Psoas muscle (tissue), 8 donors: ENCODE results near the gene PPP1R2. TPM values are rescaled to one million over a fixed set of nuclear protein-coding genes. Genes with fewer than 3 reads are reported as not detected.

Source experiments
- ATAC-seq, 4 donors: fragments of 200-7000 bp; cut with Tn5 transposase; one replicate each; pipeline ENCODE4 v1.9.1; 2020; ENCODE audit warnings: moderate library complexity in 3 of 4, mild to moderate bottlenecking in 2 of 4
- DNase-seq, 2 donors: peaks; one replicate each; pipeline ENCODE4 v3.0.0-alpha.2; 2020
- H3K27ac ChIP-seq: fragments of 200-600 bp; one replicate; pipeline ENCODE4 v1.8.0; 2022
- H3K27me3 ChIP-seq, 3 donors: fragments of 200-600 bp in 1 of 3; one replicate each; pipeline versions ENCODE4 v1.6.1 to v1.8.0; 2013 to 2022; ENCODE audit warnings: low read length in 2 of 3, mild to moderate bottlenecking in 2 of 3, moderate library complexity in 1 of 3; ENCODE audit not compliant: insufficient read depth in 3 of 3
- H3K36me3 ChIP-seq, 2 donors: fragments of 200-600 bp in 1 of 2; one replicate each; pipeline versions ENCODE4 v1.6.1 to v1.8.0; 2013 to 2022; ENCODE audit warnings: low read depth in 1 of 2, mild to moderate bottlenecking in 1 of 2, moderate library complexity in 1 of 2; ENCODE audit not compliant: insufficient read depth in 1 of 2
- H3K4me1 ChIP-seq: fragments of 200-600 bp; one replicate; pipeline ENCODE4 v1.8.0; 2022
- H3K4me3 ChIP-seq: fragments of 200-600 bp; one replicate; pipeline ENCODE4 v1.8.0; 2022; ENCODE audit warnings: mild to moderate bottlenecking
- H3K9me3 ChIP-seq: fragments of 200-600 bp; one replicate; pipeline ENCODE4 v1.8.0; 2022
- CTCF ChIP-seq: fragments of 200-600 bp; IDR thresholded peaks from one replicate; pipeline ENCODE4 v1.8.0; 2022; ENCODE audit warnings: antibody characterized with exemption
- WGBS, 3 donors: extraction: QIAGEN DNeasy Blood & Tissue Kit; methylation state at CpG; one replicate each; pipeline versions ENCODE4 v1.1.6 to v1.1.7; 2013; 5-methylcytosine and 5-hydroxymethylcytosine counted together
- intact Hi-C, 2 donors: fragments of 100-400 bp; cut with DNase I; formaldehyde crosslinking; loops; one replicate each; pipeline versions ENCODE4 v1.11.0 to v1.14.2; 2022
- polyA plus RNA-seq, 3 donors: library from polyadenylated mRNA; stranded (reverse); fragments of 200-250 nt; gene quantifications; one replicate each; pipeline ENCODE4 v1.2.3, GENCODE V29; 2013
- total RNA-seq, 4 donors: library from RNA; stranded (reverse); fragmentation: NEBNext Ultra II Directional in 2 of 4; extraction: Animal tissue kit (Norgen Biotek cat#: 25700) in 2 of 4; gene quantifications; one replicate each; pipeline versions ENCODE4 v1.2.1 to v1.2.4, GENCODE V29; 2021 to 2023
- donor health status: healthy with polysubstance abuse.
- donor health status: DM: no; HTN: no; CAD: no; lungs with moderate emphysema.
- donor health status: Bipolar disorder and iron deficiency.
- donor health status: healthy.
- donor health status: DM: yes; HTN: yes; CAD: no.
- donor health status: DM: no; HTN: no; CAD: no.
- donor health status: DM: no; HTN: no; CAD: no.
- donor health status: DM: yes; HTN: yes; CAD: no.

Gene PPP1R2
- total and polyA plus RNA-seq, 7 donors, result 45.0 to 152 (median 81.9) TPM

GRCh38 chr3:195580744-195581443 is 37.8 kb upstream of the PPP1R2 start:
- intact Hi-C loops, result no loop called here
- WGBS, 3 donors, result 40 to 53% (median 45%) methylated on average over 6 of the region's 6 CpGs
- Histone ChIP-seq H3K9me3 (no peaks in the 10 kb centered on the region), H3K27me3 (no peaks in the 10 kb centered on the region), H3K4me1 (peaks cover 27% of the 10 kb centered on the region), H3K36me3 (no peaks in the 10 kb centered on the region), H3K27ac (peak overlapping the region; percentile 19), H3K4me3 (peak overlapping the region; percentile 56)
- no peak for TF ChIP-seq CTCF
- DNase-seq, result no peak
- ATAC-seq, result peak in 3 of 4 donors; percentile 54 to 75 (median 67)

DNA sequence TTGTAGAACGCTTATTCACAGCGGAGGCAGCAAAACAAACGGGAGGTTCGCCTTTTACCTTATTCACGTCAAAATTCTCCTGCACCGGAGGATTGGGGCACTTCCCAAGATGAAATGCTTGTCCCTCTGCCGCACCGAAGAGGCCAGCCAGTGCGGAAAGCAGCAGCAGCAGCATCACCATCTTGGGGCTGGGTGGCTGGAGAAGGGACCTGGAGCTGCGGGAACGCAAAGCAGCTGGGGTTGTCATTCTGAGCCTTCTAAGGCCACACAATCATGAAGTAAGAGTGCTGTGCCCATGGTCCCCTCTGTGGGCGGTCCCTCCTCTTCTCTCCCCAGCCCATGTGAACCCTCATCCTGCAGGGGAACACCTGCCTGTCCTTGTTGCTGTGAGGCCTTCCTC is 36.2 kb upstream of the PPP1R2 start:
- H3K9me3 ChIP-seq, result no peaks in the 10 kb centered on the region
- no peaks in the 10 kb centered on the region for H3K36me3 ChIP-seq
- DNase-seq, result no peak
- H3K4me1 ChIP-seq, result peaks cover 24% of the 10 kb centered on the region
- intact Hi-C loops, result no loop called here
- no peak overlapping the region for H3K4me3 ChIP-seq
- no peak for TF ChIP-seq CTCF
- H3K27ac ChIP-seq, result no peak overlapping the region
- ATAC-seq, result no peak
- H3K27me3 ChIP-seq, result no peaks in the 10 kb centered on the region
- 90 to 93% (median 92%) methylated on average over 12 of the region's 12 CpGs for WGBS, 3 donors

- intact Hi-C loops, result no loop called here
- WGBS, 3 donors, result 85 to 92% (median 87%) methylated on average over 6 of the region's 6 CpGs
- H3K36me3 ChIP-seq, result peaks cover 0 to 2% of the 10 kb centered on the region in 2 donors
- H3K4me3 ChIP-seq, result no peak overlapping the region
- no peaks in the 10 kb centered on the region for H3K27me3 ChIP-seq
- no peaks in the 10 kb centered on the region for H3K9me3 ChIP-seq
- H3K27ac ChIP-seq, result no peak overlapping the region
- DNase-seq (no peak), ATAC-seq (no peak)
- peaks cover 29% of the 10 kb centered on the region for H3K4me1 ChIP-seq
- TF ChIP-seq CTCF, result no peak
These were observed 35.4 kb upstream of the PPP1R2 start for GRCh38 chr3:195578565-195578964.

DNA sequence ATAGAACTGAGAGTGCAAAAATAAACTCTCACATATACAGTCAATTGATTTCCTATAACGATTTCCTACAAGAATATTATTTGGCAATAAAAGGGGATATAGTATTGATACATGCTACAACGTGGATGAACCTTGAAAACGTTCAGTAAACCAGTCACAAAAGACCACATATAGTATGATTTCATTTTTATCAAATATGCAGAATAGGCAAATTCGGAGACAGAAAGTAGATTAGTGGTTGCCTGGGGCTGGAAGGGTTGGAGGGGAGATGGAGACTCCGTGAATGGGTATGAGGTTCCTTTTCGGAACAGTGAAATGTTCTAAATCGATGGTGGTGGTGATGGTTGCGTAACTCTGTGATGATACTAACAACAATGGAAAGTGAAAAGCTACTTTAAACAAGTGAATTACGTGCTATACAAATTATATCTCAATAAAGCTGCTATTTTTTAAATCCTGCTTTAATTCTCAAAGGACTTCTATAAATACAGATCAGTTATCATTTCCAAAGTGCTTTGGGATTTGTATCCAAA is 34.6 kb upstream of the PPP1R2 start:
- peaks cover 0 to 10% of the 10 kb centered on the region in 2 donors for H3K36me3 ChIP-seq
- no peaks in the 10 kb centered on the region for H3K27me3 ChIP-seq
- peaks cover 31% of the 10 kb centered on the region for H3K4me1 ChIP-seq
- no peak overlapping the region for H3K27ac ChIP-seq
- ATAC-seq (no peak), DNase-seq (no peak)
- intact Hi-C loops, result no loop called here
- no peak overlapping the region for H3K4me3 ChIP-seq
- TF ChIP-seq CTCF, result no peak
- no peaks in the 10 kb centered on the region for H3K9me3 ChIP-seq
- WGBS, 3 donors, result 76 to 80% (median 79%) methylated on average over 9 of the region's 9 CpGs
